OCI-LY3 (cell line): ENCODE results near the gene USP46.
A peak's percentile ranks its signal among the peaks of the same experiment; 100 is the strongest.

ENCODE experiments used
- H2AFZ ChIP-seq: fragments of 200-600, 300-600 bp; shearing (Covaris generic); 2 replicates; pipeline ENCODE4 v1.6.0; 2014; ENCODE audit warnings: antibody characterized with exemption, low read depth, low read length
- H3K27ac ChIP-seq: fragments of 200-600, 300-600 bp; sonication (generic); 2 replicates; pipeline ENCODE4 v1.5.1; 2014; ENCODE audit warnings: mild to moderate bottlenecking, low read length, moderate library complexity, mixed read lengths
- H3K27me3 ChIP-seq: fragments of 200-600, 300-600 bp; sonication (generic); 2 replicates; pipeline ENCODE4 v1.6.1; 2014; ENCODE audit warnings: low read depth, low read length, mixed read lengths
- H3K36me3 ChIP-seq: fragments of 200-600, 300-600 bp; sonication (generic); replicated peaks from 2 replicates; pipeline ENCODE3; 2014; ENCODE audit warnings: low read depth, low read length, mixed read lengths
- H3K4me1 ChIP-seq: fragments of 300-600, 200-600 bp; sonication (generic); 2 replicates; pipeline ENCODE4 v1.6.1; 2014; ENCODE audit warnings: low read length, mixed read lengths
- H3K4me2 ChIP-seq: fragments of 200-600, 300-600 bp; sonication (generic); 2 replicates; pipeline ENCODE4 v1.6.1; 2014; ENCODE audit warnings: low read length, mixed read lengths
- H3K4me3 ChIP-seq: fragments of 300-600, 200-600 bp; sonication (generic); 2 replicates; pipeline ENCODE4 v1.5.1; 2014; ENCODE audit warnings: antibody characterized with exemption, mild to moderate bottlenecking, low read length, moderate library complexity
- H3K79me2 ChIP-seq: fragments of 300-600, 200-600 bp; shearing (Covaris generic); 2 replicates; pipeline ENCODE4 v1.6.1; 2014; ENCODE audit warnings: mild to moderate bottlenecking, low read length, mixed read lengths
- H3K9ac ChIP-seq: fragments of 300-600, 200-600 bp; shearing (Covaris generic); 2 replicates; pipeline ENCODE4 v1.6.0; 2014; ENCODE audit warnings: mild to moderate bottlenecking, low read length, moderate library complexity
- H3K9me3 ChIP-seq: fragments of 200-600, 300-600 bp; shearing (Covaris generic); 2 replicates; pipeline ENCODE4 v1.6.1; 2014; ENCODE audit warnings: low read length, mixed read lengths; ENCODE audit not compliant: insufficient read depth
- H4K20me1 ChIP-seq: fragments of 200-600, 300-600 bp; sonication (generic); 2 replicates; pipeline ENCODE4 v1.6.1; 2016; ENCODE audit warnings: low read length, mixed read lengths; ENCODE audit not compliant: insufficient read depth
- CTCF ChIP-seq: fragments of 200-600, 300-600 bp; sonication (generic); IDR thresholded peaks from 2 replicates; pipeline ENCODE4 v1.5.1; 2014; ENCODE audit warnings: antibody characterized with exemption, low read length, low read depth
- EZH2phosphoT487 ChIP-seq: fragments of 200-600 bp; shearing (Covaris generic); IDR thresholded peaks from 2 replicates; pipeline ENCODE4 v1.6.1; 2018; ENCODE audit warnings: antibody characterized with exemption, mixed run types, low read depth

USP46 gene

GRCh38 chr4:52664479-52664878 lies 5.4 kb upstream of the USP46 start:
- Histone ChIP-seq H3K4me1 (peaks cover 23% of the 10 kb centered on the region), H3K4me2 (no peak overlapping the region), H2AFZ (no peak overlapping the region), H3K9me3 (no peaks in the 10 kb centered on the region), H4K20me1 (no peaks in the 10 kb centered on the region), H3K27ac (no peak overlapping the region), H3K4me3 (no peak overlapping the region), H3K79me2 (peaks cover 8% of the 10 kb centered on the region; the same call in 1 of the 2 replicates), H3K9ac (no peak overlapping the region), H3K36me3 (peaks cover 14% of the 10 kb centered on the region), H3K27me3 (no peaks in the 10 kb centered on the region)
- no peak for TF ChIP-seq CTCF
- no peak for TF ChIP-seq EZH2phosphoT487

GRCh38 chr4:52661966-52662690 lies 3.0 kb upstream of the USP46 start:
- Histone ChIP-seq H3K27ac (no peak overlapping the region), H3K4me2 (no peak overlapping the region), H3K4me3 (no peak overlapping the region), H3K4me1 (peaks cover 32% of the 10 kb centered on the region), H3K27me3 (no peaks in the 10 kb centered on the region), H3K9me3 (no peaks in the 10 kb centered on the region), H3K36me3 (peaks cover 14% of the 10 kb centered on the region), H3K9ac (no peak overlapping the region), H4K20me1 (no peaks in the 10 kb centered on the region), H2AFZ (no peak overlapping the region), H3K79me2 (peaks cover 25% of the 10 kb centered on the region)
- no peak for TF ChIP-seq EZH2phosphoT487
- TF ChIP-seq CTCF, result no peak

- TF ChIP-seq EZH2phosphoT487, result no peak
- no peak for TF ChIP-seq CTCF
- Histone ChIP-seq H3K4me1 (peaks cover 32% of the 10 kb centered on the region), H3K9me3 (no peaks in the 10 kb centered on the region), H3K9ac (no peak overlapping the region), H3K4me2 (peak overlapping the region; percentile 84; the same call in 1 of the 2 replicates), H3K36me3 (peaks cover 17% of the 10 kb centered on the region), H4K20me1 (no peaks in the 10 kb centered on the region), H3K27me3 (no peaks in the 10 kb centered on the region), H3K4me3 (peak overlapping the region; percentile 93; the same call in 1 of the 2 replicates), H3K27ac (no peak overlapping the region), H3K79me2 (peaks cover 25% of the 10 kb centered on the region), H2AFZ (no peak overlapping the region)
Observed at GRCh38 chr4:52660643-52661042, 1.5 kb upstream of the USP46 start.

GRCh38 chr4:52659722-52660261 lies 691 bp upstream of the USP46 start:
- Histone ChIP-seq H3K36me3 (peaks cover 20% of the 10 kb centered on the region), H3K4me1 (peaks cover 32% of the 10 kb centered on the region), H2AFZ (peak overlapping the region; percentile 68; the same call in 1 of the 2 replicates), H4K20me1 (no peaks in the 10 kb centered on the region), H3K4me3 (peak overlapping the region; percentile 93), H3K9me3 (no peaks in the 10 kb centered on the region), H3K4me2 (peak overlapping the region; percentile 84), H3K27me3 (no peaks in the 10 kb centered on the region), H3K79me2 (peaks cover 28% of the 10 kb centered on the region), H3K27ac (peak overlapping the region; percentile 36), H3K9ac (peak overlapping the region; percentile 81)
- TF ChIP-seq EZH2phosphoT487 (no peak), CTCF (no peak)
